Measurements from ENCODE around the gene CACHD1.

CACHD1 gene

GRCh38 chr1:64469977-64470664 lies at the start of gene CACHD1:
TSS of gene CACHD1 (plus strand) at chr1:64470129. CDS start at chr1:64470745, 616 bp downstream.
- peak in 1 of 4 experiments; percentile 5 for DNase-seq

- no peak for DNase-seq
Measured at GRCh38 chr1:64421377-64421776, 48.6 kb upstream of the CACHD1 start.

- DNase-seq: no peak
Measured at GRCh38 chr1:64423526-64423925, 46.4 kb upstream of the CACHD1 start.

GRCh38 chr1:64424412-64424811 lies 45.5 kb upstream of the CACHD1 start:
- no peak for DNase-seq

- DNase-seq: no peak
Measured at GRCh38 chr1:64425521-64425920, 44.4 kb upstream of the CACHD1 start.

GRCh38 chr1:64426681-64427080 lies 43.2 kb upstream of the CACHD1 start:
- no peak for DNase-seq

- no peak for DNase-seq
Measured at GRCh38 chr1:64427879-64428278, 42.0 kb upstream of the CACHD1 start.

- DNase-seq: no peak
Measured at GRCh38 chr1:64433308-64433707, 36.6 kb upstream of the CACHD1 start.

GRCh38 chr1:64433747-64434146 lies 36.2 kb upstream of the CACHD1 start:
- DNase-seq: no peak

GRCh38 chr1:64435000-64435399 lies 34.9 kb upstream of the CACHD1 start:
- DNase-seq: no peak

- no peak for DNase-seq
Measured at GRCh38 chr1:64437453-64437852, 32.5 kb upstream of the CACHD1 start.

GRCh38 chr1:64440183-64440826 lies 29.6 kb upstream of the CACHD1 start:
- DNase-seq: no peak

- DNase-seq: no peak
Measured at GRCh38 chr1:64451440-64451839, 18.5 kb upstream of the CACHD1 start.

- DNase-seq: no peak
Measured at GRCh38 chr1:64453688-64454087, 16.2 kb upstream of the CACHD1 start.

- no peak for DNase-seq
Measured at GRCh38 chr1:64458915-64459314, 11.0 kb upstream of the CACHD1 start.

GRCh38 chr1:64459743-64460142 lies 10.2 kb upstream of the CACHD1 start:
- DNase-seq: no peak

GRCh38 chr1:64466033-64466432 lies 3.9 kb upstream of the CACHD1 start:
- no peak for DNase-seq

GRCh38 chr1:64469116-64469976 lies 583 bp upstream of the CACHD1 start:
- no peak for DNase-seq

- no peak for DNase-seq
Measured at GRCh38 chr1:64470665-64471217, 812 bp downstream of the CACHD1 start.

- DNase-seq: no peak
Measured at GRCh38 chr1:64471218-64472039, 1.5 kb downstream of the CACHD1 start.

- DNase-seq: no peak
Measured at GRCh38 chr1:64472040-64472376, 2.1 kb downstream of the CACHD1 start.

- no peak for DNase-seq
Measured at GRCh38 chr1:64472805-64473204, 2.9 kb downstream of the CACHD1 start.

GRCh38 chr1:64473367-64473766 lies 3.4 kb downstream of the CACHD1 start:
- no peak for DNase-seq

All from activated CD4-positive, CD25-positive, alpha-beta regulatory T cell (primary cell).